Chondrocyte (in vitro differentiated cells): ENCODE measurements around the gene PTMS. TPM values are rescaled to one million over a fixed set of nuclear protein-coding genes. Genes with fewer than 3 reads are reported as not detected.

ENCODE experiments used
- DNase-seq: peaks from one replicate; pipeline ENCODE4 v3.0.0; 2021; ENCODE audit warnings: mixed read lengths, low spot score
- H3K27ac Mint-ChIP-seq: one replicate; pipeline ENCODE4 v1.8.0; 2021; ENCODE audit warnings: mild to moderate bottlenecking, moderate library complexity, mixed read lengths; ENCODE audit not compliant: unreplicated experiment
- H3K27me3 Mint-ChIP-seq: 2 replicates; pipeline ENCODE4 v1.8.0; 2021; ENCODE audit warnings: low read depth, mixed read lengths
- H3K36me3 Mint-ChIP-seq: 2 replicates; pipeline ENCODE4 v1.8.0; 2021; ENCODE audit warnings: low read depth, mixed read lengths
- H3K4me1 Mint-ChIP-seq: 2 replicates; pipeline ENCODE4 v1.8.0; 2021; ENCODE audit warnings: low read depth, mild to moderate bottlenecking, mixed read lengths
- H3K4me3 Mint-ChIP-seq: one replicate; pipeline ENCODE4 v1.8.0; 2021; ENCODE audit warnings: mild to moderate bottlenecking, moderate library complexity, mixed read lengths; ENCODE audit not compliant: unreplicated experiment
- H3K9me3 Mint-ChIP-seq: 2 replicates; pipeline ENCODE4 v1.8.0; 2021; ENCODE audit warnings: low read depth, mixed read lengths
- total RNA-seq: library from RNA; stranded (reverse); gene quantifications from 3 replicates; pipeline ENCODE4 v1.2.1, GENCODE V29; 2021
- TF ChIP-seq, protein P1 (sequence below): fragments of 200-600 bp; sonication (generic); IDR thresholded peaks from 2 replicates; pipeline ENCODE4 v1.5.0; 2021; ENCODE audit warnings: antibody characterized with exemption, mild to moderate bottlenecking, moderate library complexity

PTMS gene
- total RNA-seq, 1 donor from 2014 or later: 463 TPM

DNA sequence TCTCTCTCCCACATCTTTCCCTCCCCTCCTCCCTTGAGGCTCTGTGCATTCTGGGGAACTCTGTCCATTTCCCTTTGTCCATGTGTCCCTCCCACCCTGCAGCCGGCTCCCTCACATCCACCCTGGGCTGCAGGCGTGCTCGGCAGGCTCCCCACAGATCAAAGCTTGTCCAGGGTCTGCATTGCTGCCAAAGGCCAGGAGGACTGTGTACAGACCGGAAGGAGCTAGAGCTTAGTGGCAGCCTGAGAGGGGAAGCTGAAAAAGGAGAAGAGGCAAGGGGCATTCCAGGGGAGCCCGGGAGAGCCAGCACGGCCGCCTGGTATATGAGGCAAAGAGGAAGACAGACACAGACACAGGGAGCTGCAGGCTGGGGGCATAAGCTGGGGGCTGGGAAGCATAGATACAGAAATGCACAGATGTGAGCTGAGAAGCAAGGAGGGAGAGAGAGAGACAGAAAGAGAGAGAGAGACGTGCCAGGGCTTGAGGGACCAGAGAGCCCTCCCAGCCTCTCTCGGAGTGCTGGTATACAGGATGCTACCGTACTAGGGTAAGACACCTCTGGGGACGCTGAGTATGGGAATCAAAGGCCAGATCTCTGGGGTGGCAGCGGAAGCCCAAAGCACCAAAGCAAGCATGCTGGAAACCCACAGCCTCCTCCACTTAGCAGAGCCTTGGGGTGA lies 26.5 kb downstream of the PTMS start:
- no peaks in the 10 kb centered on the region for H3K36me3 Mint-ChIP-seq
- TF ChIP-seq, protein P1, sequence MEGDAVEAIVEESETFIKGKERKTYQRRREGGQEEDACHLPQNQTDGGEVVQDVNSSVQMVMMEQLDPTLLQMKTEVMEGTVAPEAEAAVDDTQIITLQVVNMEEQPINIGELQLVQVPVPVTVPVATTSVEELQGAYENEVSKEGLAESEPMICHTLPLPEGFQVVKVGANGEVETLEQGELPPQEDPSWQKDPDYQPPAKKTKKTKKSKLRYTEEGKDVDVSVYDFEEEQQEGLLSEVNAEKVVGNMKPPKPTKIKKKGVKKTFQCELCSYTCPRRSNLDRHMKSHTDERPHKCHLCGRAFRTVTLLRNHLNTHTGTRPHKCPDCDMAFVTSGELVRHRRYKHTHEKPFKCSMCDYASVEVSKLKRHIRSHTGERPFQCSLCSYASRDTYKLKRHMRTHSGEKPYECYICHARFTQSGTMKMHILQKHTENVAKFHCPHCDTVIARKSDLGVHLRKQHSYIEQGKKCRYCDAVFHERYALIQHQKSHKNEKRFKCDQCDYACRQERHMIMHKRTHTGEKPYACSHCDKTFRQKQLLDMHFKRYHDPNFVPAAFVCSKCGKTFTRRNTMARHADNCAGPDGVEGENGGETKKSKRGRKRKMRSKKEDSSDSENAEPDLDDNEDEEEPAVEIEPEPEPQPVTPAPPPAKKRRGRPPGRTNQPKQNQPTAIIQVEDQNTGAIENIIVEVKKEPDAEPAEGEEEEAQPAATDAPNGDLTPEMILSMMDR: no peak
- no peak for DNase-seq
- H3K27me3 Mint-ChIP-seq: peaks cover 2% of the 10 kb centered on the region
- peak overlapping the region; percentile 6 for H3K4me3 Mint-ChIP-seq
- H3K4me1 Mint-ChIP-seq: peaks cover 16% of the 10 kb centered on the region
- no peaks in the 10 kb centered on the region for H3K9me3 Mint-ChIP-seq
- peak overlapping the region; percentile 28 for H3K27ac Mint-ChIP-seq

DNA sequence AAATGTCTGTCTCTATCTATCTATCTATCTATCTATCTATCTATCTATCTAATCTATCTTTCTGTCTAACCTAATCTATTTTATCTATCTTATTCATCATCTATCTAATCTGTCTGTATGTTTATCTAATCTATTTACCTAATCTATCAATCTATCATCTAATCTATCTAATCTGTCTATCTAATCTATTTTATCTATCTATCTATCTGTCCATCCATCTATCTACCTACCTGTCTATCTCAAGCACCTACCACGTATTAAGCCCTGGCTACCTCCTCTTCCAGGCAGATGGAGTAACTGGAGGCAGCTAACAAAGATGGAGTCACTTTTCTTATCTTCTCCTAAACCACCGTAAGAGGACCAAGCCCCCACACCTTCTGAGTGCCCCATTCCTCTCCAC lies 28.9 kb downstream of the PTMS start:
- H3K36me3 Mint-ChIP-seq: no peaks in the 10 kb centered on the region
- H3K27ac Mint-ChIP-seq: no peak overlapping the region
- no peak overlapping the region for H3K4me3 Mint-ChIP-seq
- no peaks in the 10 kb centered on the region for H3K9me3 Mint-ChIP-seq
- peaks cover 9% of the 10 kb centered on the region for H3K4me1 Mint-ChIP-seq
- DNase-seq: no peak
- TF ChIP-seq, protein P1: no peak
- peaks cover 2% of the 10 kb centered on the region for H3K27me3 Mint-ChIP-seq

DNA sequence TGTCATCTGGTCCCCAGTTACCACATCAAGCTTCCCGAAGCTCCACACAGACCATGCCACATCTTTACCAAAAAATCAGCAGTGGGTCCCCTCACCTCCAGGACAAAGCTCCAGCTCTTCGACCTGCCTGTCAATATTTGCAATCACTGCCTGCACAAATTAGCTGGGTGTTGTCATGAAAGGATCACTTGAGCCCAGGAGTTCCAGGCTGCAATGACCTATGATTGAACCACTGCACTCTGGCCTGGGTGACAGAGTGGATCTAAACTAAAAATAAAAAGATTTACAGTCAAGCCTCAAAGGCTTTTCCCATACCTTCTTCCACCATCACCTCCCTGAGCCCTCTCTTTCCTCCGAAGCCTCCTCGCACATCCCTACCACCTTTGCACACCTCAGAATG lies 30.4 kb downstream of the PTMS start:
- TF ChIP-seq, protein P1: no peak
- no peak overlapping the region for H3K4me3 Mint-ChIP-seq
- H3K9me3 Mint-ChIP-seq: no peaks in the 10 kb centered on the region
- H3K27ac Mint-ChIP-seq: no peak overlapping the region
- peaks cover 9% of the 10 kb centered on the region for H3K4me1 Mint-ChIP-seq
- H3K27me3 Mint-ChIP-seq: peaks cover 2% of the 10 kb centered on the region
- no peaks in the 10 kb centered on the region for H3K36me3 Mint-ChIP-seq
- DNase-seq: no peak

DNA sequence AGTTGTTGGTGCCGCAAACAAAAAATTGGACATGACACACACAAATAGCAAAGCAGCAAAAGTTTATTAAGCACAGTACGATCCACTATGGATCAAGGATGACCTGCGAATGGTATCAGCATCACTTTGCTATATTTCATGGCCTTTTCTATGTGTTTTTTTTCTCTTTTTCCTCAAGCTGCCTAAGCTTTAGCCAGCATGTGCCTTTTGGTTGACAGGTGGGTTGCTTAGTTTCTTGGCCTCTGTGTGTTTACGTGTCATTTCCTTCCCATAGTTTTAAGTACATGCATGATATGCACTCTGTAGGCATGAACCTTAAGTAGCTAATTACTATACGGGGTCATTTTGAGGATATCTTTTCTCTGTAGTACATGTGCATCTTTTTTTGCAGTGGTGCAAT lies 33.0 kb downstream of the PTMS start:
- Mint-ChIP-seq H3K36me3 (no peaks in the 10 kb centered on the region), H3K4me3 (no peak overlapping the region), H3K9me3 (peaks cover 2% of the 10 kb centered on the region), H3K27me3 (no peaks in the 10 kb centered on the region), H3K27ac (no peak overlapping the region), H3K4me1 (no peaks in the 10 kb centered on the region)
- no peak for DNase-seq
- TF ChIP-seq, protein P1: no peak

DNA sequence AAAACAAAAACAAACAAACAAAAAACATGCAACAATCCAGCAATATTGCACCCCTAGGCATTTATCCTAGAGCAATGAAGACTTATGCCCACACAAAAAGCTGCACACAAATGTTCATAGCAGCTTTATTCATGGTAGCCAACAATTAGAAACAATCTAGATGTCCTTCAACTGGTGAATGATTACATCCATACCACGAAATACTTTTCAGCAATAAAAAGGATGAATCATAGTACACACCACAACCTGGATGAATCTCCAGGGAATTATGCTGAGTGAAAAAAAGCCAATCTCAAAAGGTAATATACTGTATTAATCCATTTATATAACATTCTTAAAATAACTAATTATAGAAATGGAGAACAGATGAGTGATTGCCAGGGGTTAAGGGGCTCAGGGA lies 41.0 kb downstream of the PTMS start:
- peaks cover 2% of the 10 kb centered on the region for H3K9me3 Mint-ChIP-seq
- no peak overlapping the region for H3K27ac Mint-ChIP-seq
- DNase-seq: no peak
- H3K4me1 Mint-ChIP-seq: no peaks in the 10 kb centered on the region
- H3K4me3 Mint-ChIP-seq: no peak overlapping the region
- TF ChIP-seq, protein P1: no peak
- H3K27me3 Mint-ChIP-seq: no peaks in the 10 kb centered on the region
- no peaks in the 10 kb centered on the region for H3K36me3 Mint-ChIP-seq
